Mesendoderm (in vitro differentiated cells): ENCODE data around the gene STPG1.

Source experiments
- DNase-seq: peaks from one replicate; pipeline ENCODE4 v3.0.0; 2013
- H2AK5ac ChIP-seq: 2 replicates; pipeline ENCODE4 v1.6.1; 2013; ENCODE audit warnings: low read length, inconsistent platforms
- H2BK120ac ChIP-seq: 2 replicates; pipeline ENCODE4 v1.6.1; 2013; ENCODE audit warnings: low read depth, mild to moderate bottlenecking, low read length, moderate library complexity, mixed read lengths
- H2BK15ac ChIP-seq: replicated peaks from 2 replicates; pipeline ENCODE4 v1.6.1; 2013; ENCODE audit warnings: low read depth, mild to moderate bottlenecking, moderate library complexity
- H2BK5ac ChIP-seq: 2 replicates; pipeline ENCODE4 v1.6.1; 2013; ENCODE audit warnings: low read length, inconsistent platforms
- H3K18ac ChIP-seq: 2 replicates; pipeline ENCODE4 v1.6.1; 2013; ENCODE audit warnings: mild to moderate bottlenecking, low read length, mixed read lengths
- H3K23ac ChIP-seq: one replicate; pipeline ENCODE4 v1.6.1; 2013; ENCODE audit warnings: low read length
- H3K27ac ChIP-seq: 2 replicates; pipeline ENCODE4 v1.5.1; 2013; ENCODE audit warnings: low read depth, mild to moderate bottlenecking, inconsistent platforms, low read length, moderate library complexity
- H3K27me3 ChIP-seq: 2 replicates; pipeline ENCODE4 v1.6.1; 2013; ENCODE audit warnings: low read length, control low read depth, mild to moderate bottlenecking, inconsistent platforms; ENCODE audit not compliant: insufficient read depth, poor library complexity
- H3K36me3 ChIP-seq: 2 replicates; pipeline ENCODE4 v1.6.1; 2013; ENCODE audit warnings: low read length, inconsistent platforms; ENCODE audit not compliant: control insufficient read depth, insufficient read depth
- H3K4ac ChIP-seq: one replicate; pipeline ENCODE4 v1.6.1; 2013; ENCODE audit warnings: low read depth, mild to moderate bottlenecking, low read length, moderate library complexity
- H3K4me1 ChIP-seq: 2 replicates; pipeline ENCODE4 v1.6.1; 2013; ENCODE audit warnings: low read depth, low read length, inconsistent platforms; ENCODE audit not compliant: control insufficient read depth
- H3K4me2 ChIP-seq: 2 replicates; pipeline ENCODE4 v1.6.1; 2013; ENCODE audit warnings: low read length
- H3K4me3 ChIP-seq: 2 replicates; pipeline ENCODE4 v1.5.1; 2013; ENCODE audit warnings: mild to moderate bottlenecking, low read length
- H3K56ac ChIP-seq: one replicate; pipeline ENCODE4 v1.6.1; 2013; ENCODE audit warnings: low read length
- H3K79me1 ChIP-seq: 2 replicates; pipeline ENCODE4 v1.6.1; 2013; ENCODE audit warnings: low read length, inconsistent platforms
- H3K79me2 ChIP-seq: 2 replicates; pipeline ENCODE4 v1.6.1; 2013; ENCODE audit warnings: mild to moderate bottlenecking, low read length; ENCODE audit not compliant: control insufficient read depth, insufficient read depth
- H3K9ac ChIP-seq: 2 replicates; pipeline ENCODE4 v1.6.1; 2013; ENCODE audit warnings: low read length, inconsistent platforms
- H4K5ac ChIP-seq: one replicate; pipeline ENCODE4 v1.6.1; 2013; ENCODE audit warnings: low read length
- H4K8ac ChIP-seq: one replicate; pipeline ENCODE4 v1.6.1; 2013; ENCODE audit warnings: low read depth, mild to moderate bottlenecking, control low read depth, low read length, moderate library complexity
- WGBS: extraction: QIAGEN DNeasy Blood & Tissue Kit; methylation state at CpG from one replicate; pipeline ENCODE4 v1.1.7; 2013; ENCODE audit warnings: low lambda C conversion rate, missing lambda C conversion rate; ENCODE audit not compliant: insufficient coverage; ENCODE audit errors: extremely low coverage; 5-methylcytosine and 5-hydroxymethylcytosine counted together

STPG1 gene

DNA sequence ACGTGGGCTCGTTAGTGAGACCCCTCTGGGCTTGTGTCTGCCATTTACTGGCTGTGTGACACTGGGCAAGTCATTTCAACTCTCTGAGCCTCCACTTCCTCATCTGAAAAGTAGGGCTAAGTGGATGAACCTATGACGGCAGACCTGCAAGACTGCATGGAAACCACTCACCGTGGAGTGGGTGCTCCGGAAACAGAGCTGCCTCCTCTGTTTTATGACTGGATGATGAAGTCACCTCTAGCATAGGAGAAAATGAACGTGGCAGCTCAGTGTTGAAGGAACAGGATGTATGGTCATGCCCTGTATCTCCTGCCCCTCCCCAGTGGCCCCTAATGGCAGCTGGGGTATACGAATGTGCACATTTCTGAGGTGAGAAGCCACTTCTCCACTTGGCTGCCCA is 40.5 kb downstream of the STPG1 start:
- Histone ChIP-seq H3K79me1 (no peaks in the 10 kb centered on the region), H3K36me3 (no peaks in the 10 kb centered on the region), H2AK5ac (no peak overlapping the region), H3K4me1 (peaks cover 2% of the 10 kb centered on the region), H2BK5ac (no peak overlapping the region), H3K9ac (no peak overlapping the region), H3K4me3 (no peak overlapping the region), H2BK120ac (no peak overlapping the region), H3K18ac (no peak overlapping the region), H3K27me3 (no peaks in the 10 kb centered on the region), H3K23ac (no peak overlapping the region), H4K8ac (no peak overlapping the region), H3K27ac (no peak overlapping the region), H3K56ac (no peak overlapping the region), H3K4ac (no peak overlapping the region), H4K5ac (no peak overlapping the region), H2BK15ac (no peak overlapping the region), H3K4me2 (no peak overlapping the region), H3K79me2 (no peaks in the 10 kb centered on the region)
- no peak for DNase-seq
- WGBS, result no CpG with 5 or more reads among the region's 7 CpGs

DNA sequence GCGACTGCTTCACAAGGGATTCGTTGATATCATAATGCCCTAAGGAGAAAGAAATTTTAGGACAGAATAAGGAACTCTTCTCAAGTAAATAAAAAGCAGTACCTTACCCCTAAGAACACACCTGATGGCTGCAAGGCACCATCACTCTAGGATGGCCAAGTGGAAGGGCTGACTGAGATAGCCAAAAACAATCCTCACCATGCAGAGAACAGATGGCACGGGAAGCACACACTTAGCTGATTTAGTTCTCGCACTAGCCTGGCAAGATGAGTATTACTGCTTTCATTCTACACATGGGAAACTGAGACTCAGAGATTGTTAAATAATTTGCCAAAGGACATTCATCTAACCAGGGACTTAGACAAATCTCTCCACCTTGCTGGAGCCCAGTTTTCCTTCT is 43.8 kb downstream of the STPG1 start:
- no peak overlapping the region for H3K18ac ChIP-seq
- H2AK5ac ChIP-seq, result no peak overlapping the region
- no peaks in the 10 kb centered on the region for H3K36me3 ChIP-seq
- no peaks in the 10 kb centered on the region for H3K27me3 ChIP-seq
- H2BK5ac ChIP-seq, result no peak overlapping the region
- H2BK15ac ChIP-seq, result no peak overlapping the region
- no peak overlapping the region for H4K5ac ChIP-seq
- H3K4me1 ChIP-seq, result no peaks in the 10 kb centered on the region
- no peaks in the 10 kb centered on the region for H3K79me2 ChIP-seq
- H3K4me3 ChIP-seq, result no peak overlapping the region
- H3K79me1 ChIP-seq, result no peaks in the 10 kb centered on the region
- H3K27ac ChIP-seq, result no peak overlapping the region
- no CpG with 5 or more reads among the region's 4 CpGs for WGBS
- H4K8ac ChIP-seq, result no peak overlapping the region
- H3K9ac ChIP-seq, result no peak overlapping the region
- no peak overlapping the region for H3K23ac ChIP-seq
- no peak overlapping the region for H3K4ac ChIP-seq
- H3K4me2 ChIP-seq, result no peak overlapping the region
- H3K56ac ChIP-seq, result no peak overlapping the region
- no peak overlapping the region for H2BK120ac ChIP-seq
- DNase-seq, result no peak

DNA sequence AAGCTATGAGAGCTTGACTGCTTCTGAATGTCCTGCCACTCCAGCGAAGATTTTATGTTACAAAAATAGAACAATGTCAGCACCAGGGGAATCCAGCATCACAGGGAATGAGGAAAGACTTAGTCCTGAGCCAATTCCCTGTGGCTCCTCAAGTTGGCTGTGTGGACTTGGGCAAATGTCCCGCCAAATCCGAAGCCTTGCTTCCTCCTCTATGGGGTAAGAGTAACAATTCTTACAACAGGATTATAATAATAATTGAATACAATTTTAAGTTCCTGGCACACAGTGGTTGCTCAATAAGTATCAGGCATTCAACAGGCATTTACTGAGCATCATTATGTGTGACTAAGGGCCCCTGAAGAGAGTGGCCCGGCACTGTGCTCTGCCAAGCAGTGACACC is 44.4 kb downstream of the STPG1 start:
- Histone ChIP-seq H3K79me2 (no peaks in the 10 kb centered on the region), H2BK15ac (no peak overlapping the region), H3K36me3 (no peaks in the 10 kb centered on the region), H4K8ac (no peak overlapping the region), H2BK120ac (no peak overlapping the region), H3K18ac (no peak overlapping the region), H3K4me3 (no peak overlapping the region), H2AK5ac (no peak overlapping the region), H3K27ac (no peak overlapping the region), H2BK5ac (no peak overlapping the region), H4K5ac (no peak overlapping the region), H3K4me2 (no peak overlapping the region), H3K23ac (no peak overlapping the region), H3K9ac (no peak overlapping the region), H3K4ac (no peak overlapping the region), H3K4me1 (no peaks in the 10 kb centered on the region), H3K79me1 (no peaks in the 10 kb centered on the region), H3K56ac (no peak overlapping the region), H3K27me3 (no peaks in the 10 kb centered on the region)
- WGBS, result no CpG with 5 or more reads among the region's 4 CpGs
- DNase-seq, result no peak

DNA sequence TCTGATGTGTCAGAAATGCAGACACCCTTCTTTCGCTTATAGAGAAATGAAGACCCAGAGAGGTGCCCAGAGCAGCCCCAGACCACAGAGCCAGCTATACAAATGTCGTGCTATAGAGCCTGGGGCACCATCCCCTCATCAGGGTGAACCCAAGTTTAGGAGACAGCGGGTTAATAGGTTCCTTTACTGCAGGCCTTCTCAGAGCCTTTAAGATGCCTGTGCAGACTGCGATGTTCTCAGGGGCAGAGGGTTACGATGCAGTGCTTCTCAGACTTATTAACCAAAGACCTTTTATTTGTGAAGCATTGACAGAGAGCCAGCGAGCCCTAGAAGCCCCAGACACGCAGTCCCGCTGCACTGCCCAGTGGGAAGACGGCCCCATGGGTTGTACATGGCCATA is 46.9 kb downstream of the STPG1 start:
- Histone ChIP-seq H3K79me1 (no peaks in the 10 kb centered on the region), H3K4me1 (no peaks in the 10 kb centered on the region), H2BK15ac (no peak overlapping the region), H2AK5ac (no peak overlapping the region), H4K8ac (no peak overlapping the region), H3K27ac (no peak overlapping the region), H3K9ac (no peak overlapping the region), H3K18ac (no peak overlapping the region), H3K4me3 (no peak overlapping the region), H3K36me3 (no peaks in the 10 kb centered on the region), H3K23ac (no peak overlapping the region), H3K4ac (no peak overlapping the region), H3K4me2 (no peak overlapping the region), H3K79me2 (no peaks in the 10 kb centered on the region), H2BK120ac (no peak overlapping the region), H3K27me3 (no peaks in the 10 kb centered on the region), H2BK5ac (no peak overlapping the region), H4K5ac (no peak overlapping the region), H3K56ac (no peak overlapping the region)
- no CpG with 5 or more reads among the region's 9 CpGs for WGBS
- DNase-seq, result no peak

DNA sequence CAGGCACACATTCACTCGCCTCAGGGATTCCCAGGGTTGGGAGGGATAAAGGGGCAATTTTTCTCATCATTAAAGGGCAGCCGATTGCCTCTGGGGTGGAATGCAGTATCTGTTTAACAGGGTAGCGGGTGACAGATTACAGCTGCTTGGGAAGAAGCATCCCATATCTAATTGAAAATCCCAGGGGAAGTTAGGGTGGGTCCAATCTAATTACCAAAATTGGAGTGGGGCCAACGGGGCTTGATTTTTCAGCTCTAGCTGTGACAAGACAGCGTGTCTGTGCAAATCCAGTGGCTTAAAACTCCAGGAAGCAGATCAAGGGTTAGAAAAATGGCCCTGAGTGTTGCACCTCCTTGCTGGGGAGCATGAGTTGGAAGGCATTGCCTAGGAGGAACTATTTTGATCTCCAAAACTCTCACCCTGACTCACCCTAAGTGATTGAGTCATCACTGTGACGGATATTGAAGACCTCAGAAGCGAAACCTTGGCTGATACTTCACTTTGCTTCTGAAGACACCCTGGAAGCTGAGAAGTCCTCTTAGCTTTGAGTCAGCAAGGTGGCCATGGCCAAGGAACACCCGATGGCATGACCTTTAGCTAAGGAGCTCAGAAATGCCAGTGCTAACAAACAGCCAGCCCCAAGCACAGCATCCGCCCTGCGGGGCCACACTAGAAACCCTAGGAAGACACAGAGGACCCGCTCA is 48.5 kb downstream of the STPG1 start:
- no peaks in the 10 kb centered on the region for H3K4me1 ChIP-seq
- no peak overlapping the region for H3K27ac ChIP-seq
- H3K23ac ChIP-seq, result no peak overlapping the region
- H4K5ac ChIP-seq, result no peak overlapping the region
- no peak overlapping the region for H2BK15ac ChIP-seq
- H2BK120ac ChIP-seq, result no peak overlapping the region
- no peak overlapping the region for H2BK5ac ChIP-seq
- H3K36me3 ChIP-seq, result no peaks in the 10 kb centered on the region
- H3K79me2 ChIP-seq, result no peaks in the 10 kb centered on the region
- no peak overlapping the region for H2AK5ac ChIP-seq
- H3K79me1 ChIP-seq, result no peaks in the 10 kb centered on the region
- no peak overlapping the region for H3K4ac ChIP-seq
- H3K4me2 ChIP-seq, result no peak overlapping the region
- no peak overlapping the region for H4K8ac ChIP-seq
- H3K27me3 ChIP-seq, result no peaks in the 10 kb centered on the region
- H3K4me3 ChIP-seq, result no peak overlapping the region
- no peak overlapping the region for H3K56ac ChIP-seq
- no peak for DNase-seq
- no peak overlapping the region for H3K9ac ChIP-seq
- WGBS, result no CpG with 5 or more reads among the region's 11 CpGs
- no peak overlapping the region for H3K18ac ChIP-seq

DNA sequence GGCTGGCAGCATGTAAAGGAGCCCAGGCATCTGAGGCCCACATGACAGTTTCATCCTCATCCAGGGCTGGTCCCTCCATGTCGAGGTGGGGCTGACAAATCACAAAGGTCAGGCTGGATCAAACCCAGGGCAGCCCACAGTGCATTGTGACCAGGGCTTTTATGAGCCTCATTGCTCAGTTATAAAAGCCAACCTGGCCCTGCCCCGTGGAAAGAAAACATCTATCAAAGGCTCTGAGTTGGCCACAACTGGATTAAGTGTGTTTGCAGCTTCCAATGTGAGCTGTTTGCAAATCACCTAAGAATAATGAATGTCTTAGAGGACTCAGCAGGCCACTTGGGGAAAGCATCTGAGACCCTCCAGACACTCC is 49.0 kb downstream of the STPG1 start:
- Histone ChIP-seq H3K23ac (no peak overlapping the region), H3K79me1 (no peaks in the 10 kb centered on the region), H3K4me1 (no peaks in the 10 kb centered on the region), H2AK5ac (no peak overlapping the region), H2BK5ac (no peak overlapping the region), H2BK120ac (no peak overlapping the region), H3K18ac (no peak overlapping the region), H4K8ac (no peak overlapping the region), H3K36me3 (no peaks in the 10 kb centered on the region), H3K56ac (no peak overlapping the region), H3K79me2 (no peaks in the 10 kb centered on the region), H3K27ac (no peak overlapping the region), H3K4me3 (no peak overlapping the region), H3K4me2 (no peak overlapping the region), H3K4ac (no peak overlapping the region), H3K9ac (no peak overlapping the region), H2BK15ac (no peak overlapping the region), H3K27me3 (no peaks in the 10 kb centered on the region), H4K5ac (no peak overlapping the region)
- no peak for DNase-seq
- no CpG with 5 or more reads among the region's 2 CpGs for WGBS
